ENCODE data around the gene BTG4. TPM values are rescaled to one million over a fixed set of nuclear protein-coding genes. Genes with fewer than 3 reads are reported as not detected.
A peak's percentile ranks its signal among the peaks of the same experiment; 100 is the strongest.

Gene BTG4
- total RNA-seq, 1 experiment from 2014 or later = 0.61 TPM

- no TSS peak for BruUV-seq (replicated peaks)
- Mint-ChIP-seq H3K9me3 (ENCODE audit: unreplicated experiment) (no peaks in the 10 kb centered on the region), H3K27me3 (ENCODE audit: insufficient read depth, unreplicated experiment) (no peaks in the 10 kb centered on the region), H3K4me1 (ENCODE audit: low read depth, unreplicated experiment) (peaks cover under 1% of the 10 kb centered on the region), H3K36me3 (ENCODE audit: insufficient read depth, unreplicated experiment) (no peaks in the 10 kb centered on the region), H3K27ac (ENCODE audit: unreplicated experiment) (no peak overlapping the region), H3K4me3 (ENCODE audit: unreplicated experiment) (no peak overlapping the region)
- CTCF ChIA-PET = no interaction called here
- H3K36me3 ChIP-seq (ENCODE audit: control insufficient read depth, insufficient read depth, low read length) = no peaks in the 10 kb centered on the region
- H3K4me1 ChIP-seq = peaks cover 8% of the 10 kb centered on the region
- no peaks in the 10 kb centered on the region for H3K9me3 ChIP-seq
- H3K27me3 ChIP-seq (replicated peaks; ENCODE audit: control insufficient read depth, insufficient read depth, low read length) = no peaks in the 10 kb centered on the region
- POLR2A ChIA-PET = no interaction called here
- intact Hi-C loops (cut with micrococcal nuclease; ENCODE audit: unreplicated experiment) = no loop called here
- no peak overlapping the region for H3K4me3 ChIP-seq (ENCODE audit: low read depth, low read length)
- no peak for TF ChIP-seq CTCF (IDR thresholded peaks at IDR 0.05; ENCODE audit: insufficient read depth in 1 of 2, low read depth in 1 of 2, low read length in 1 of 2, severe bottlenecking in 1 of 2, unreplicated experiment in 1 of 2)
- no peak for DNase-seq
Observed at GRCh38 chr11:111460340-111460739, 51.8 kb downstream of the BTG4 start.

- no peaks in the 10 kb centered on the region for H3K27me3 ChIP-seq (replicated peaks; ENCODE audit: control insufficient read depth, insufficient read depth, low read length)
- Mint-ChIP-seq H3K4me3 (ENCODE audit: unreplicated experiment) (no peak overlapping the region), H3K9me3 (ENCODE audit: unreplicated experiment) (no peaks in the 10 kb centered on the region), H3K36me3 (ENCODE audit: insufficient read depth, unreplicated experiment) (no peaks in the 10 kb centered on the region), H3K4me1 (ENCODE audit: low read depth, unreplicated experiment) (peaks cover 6% of the 10 kb centered on the region), H3K27ac (ENCODE audit: unreplicated experiment) (no peak overlapping the region), H3K27me3 (ENCODE audit: insufficient read depth, unreplicated experiment) (no peaks in the 10 kb centered on the region)
- ChIA-PET POLR2A (no interaction called here), CTCF (no interaction called here)
- H3K4me1 ChIP-seq = peaks cover 14% of the 10 kb centered on the region
- peak; percentile 33 to 42 for TF ChIP-seq CTCF (IDR thresholded peaks at IDR 0.05; ENCODE audit: insufficient read depth in 1 of 2, low read depth in 1 of 2, low read length in 1 of 2, severe bottlenecking in 1 of 2, unreplicated experiment in 1 of 2)
- peak; percentile 52 to 60 for DNase-seq
- H3K9me3 ChIP-seq = no peaks in the 10 kb centered on the region
- H3K4me3 ChIP-seq (ENCODE audit: low read depth, low read length) = no peak overlapping the region
- BruUV-seq (replicated peaks) = no TSS peak
- H3K36me3 ChIP-seq (ENCODE audit: control insufficient read depth, insufficient read depth, low read length) = no peaks in the 10 kb centered on the region
- intact Hi-C loops (cut with micrococcal nuclease; ENCODE audit: unreplicated experiment) = no loop called here
Observed at GRCh38 chr11:111459506-111460270, 52.5 kb downstream of the BTG4 start.

GRCh38 chr11:111457731-111458368, 54.3 kb downstream of the BTG4 start:
- no peaks in the 10 kb centered on the region for H3K9me3 Mint-ChIP-seq (ENCODE audit: unreplicated experiment)
- intact Hi-C loops (cut with micrococcal nuclease; ENCODE audit: unreplicated experiment) = no loop called here
- Histone ChIP-seq H3K4me1 (peaks cover 14% of the 10 kb centered on the region), H3K4me3 (ENCODE audit: low read depth, low read length) (no peak overlapping the region), H3K27me3 (replicated peaks; ENCODE audit: control insufficient read depth, insufficient read depth, low read length) (no peaks in the 10 kb centered on the region), H3K9me3 (no peaks in the 10 kb centered on the region), H3K36me3 (ENCODE audit: control insufficient read depth, insufficient read depth, low read length) (no peaks in the 10 kb centered on the region)
- CTCF ChIA-PET = interaction anchor here (0.6 kb wide), 1 partner anchor 200 kb away, joined by 3 read pairs; no protein-coding TSS in a partner anchor
- no peak overlapping the region for H3K27ac Mint-ChIP-seq (ENCODE audit: unreplicated experiment)
- DNase-seq = no peak
- H3K27me3 Mint-ChIP-seq (ENCODE audit: insufficient read depth, unreplicated experiment) = no peaks in the 10 kb centered on the region
- BruUV-seq (replicated peaks) = no TSS peak
- H3K4me3 Mint-ChIP-seq (ENCODE audit: unreplicated experiment) = no peak overlapping the region
- H3K36me3 Mint-ChIP-seq (ENCODE audit: insufficient read depth, unreplicated experiment) = no peaks in the 10 kb centered on the region
- POLR2A ChIA-PET = no interaction called here
- peaks cover 8% of the 10 kb centered on the region for H3K4me1 Mint-ChIP-seq (ENCODE audit: low read depth, unreplicated experiment)
- no peak for TF ChIP-seq CTCF (IDR thresholded peaks at IDR 0.05; ENCODE audit: insufficient read depth in 1 of 2, low read depth in 1 of 2, low read length in 1 of 2, severe bottlenecking in 1 of 2, unreplicated experiment in 1 of 2)
